ENCODE measurements around the gene TMEM121B.

The TMEM121B gene

DNA sequence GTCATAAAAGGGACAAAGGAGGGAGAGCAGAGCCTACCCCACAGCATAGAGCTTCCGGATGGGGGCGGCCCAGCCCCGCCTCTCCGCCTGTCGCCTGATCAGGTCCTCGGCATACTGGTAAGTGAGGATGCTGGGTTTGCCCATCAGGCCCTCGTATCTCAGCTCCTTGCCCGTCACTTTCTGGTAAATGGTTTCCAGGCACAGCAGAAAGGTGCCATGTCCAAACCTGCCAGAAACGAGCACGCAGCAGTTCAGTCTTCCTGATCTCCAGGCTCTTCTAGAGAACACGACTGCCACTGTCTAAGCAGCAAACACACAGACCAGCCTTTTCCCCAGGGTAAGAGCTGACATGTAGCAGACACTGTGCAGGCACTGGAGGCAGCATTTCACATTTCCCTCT, 17.4 kb upstream of the TMEM121B start:
- DNase-seq (ENCODE audit: low read depth in 2 of 3, low spot score in 1 of 3), result no peak

DNA sequence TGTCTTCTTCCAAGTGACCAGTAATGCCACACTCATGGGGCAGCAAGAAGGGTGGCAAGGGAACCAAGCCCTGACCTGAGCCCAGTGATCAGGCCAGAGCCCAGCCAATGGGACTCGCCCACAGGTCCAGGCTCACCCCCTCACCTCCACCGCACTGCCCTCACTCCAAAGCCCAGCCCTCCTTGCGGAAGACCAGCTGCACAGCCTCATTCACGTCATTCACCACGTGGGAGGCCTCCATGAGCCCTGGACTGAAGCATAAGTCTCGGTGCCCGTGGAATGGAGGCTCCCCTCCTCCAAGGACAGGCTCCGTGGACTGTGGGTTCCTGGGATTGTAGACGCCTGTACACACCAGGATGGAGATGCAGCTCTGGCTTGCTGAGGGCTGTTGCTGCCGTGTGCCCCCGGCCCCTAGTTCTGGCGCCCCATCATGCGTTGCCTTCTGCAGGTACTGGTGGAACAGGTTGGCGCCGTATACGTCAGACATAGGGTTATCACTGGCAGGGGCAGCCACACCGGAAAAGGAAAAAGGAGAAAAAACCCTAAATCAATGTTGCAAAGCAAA, 16.8 kb upstream of the TMEM121B start:
- DNase-seq (ENCODE audit: low read depth in 2 of 3, low spot score in 1 of 3), result no peak

DNA sequence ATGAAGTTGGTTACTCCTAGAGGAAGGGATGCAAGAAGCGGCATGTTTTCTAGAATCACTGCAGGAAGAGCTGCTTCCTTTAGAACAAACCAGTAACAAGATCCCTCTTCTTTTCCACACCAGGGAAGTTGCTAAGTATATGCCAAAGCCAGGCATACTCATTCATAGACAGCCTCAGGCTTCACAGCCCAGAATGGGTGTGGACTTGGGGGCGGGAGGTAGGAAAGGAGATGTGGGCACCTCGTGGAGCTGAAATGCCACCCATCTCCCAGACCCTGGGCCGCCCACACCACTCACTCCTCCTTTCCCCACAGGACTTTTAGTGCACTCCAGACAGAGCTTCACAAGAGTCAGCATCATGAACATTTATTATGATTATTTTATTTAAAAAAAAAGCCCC, 16.0 kb upstream of the TMEM121B start:
- no peak for DNase-seq (ENCODE audit: low read depth in 2 of 3, low spot score in 1 of 3)

DNA sequence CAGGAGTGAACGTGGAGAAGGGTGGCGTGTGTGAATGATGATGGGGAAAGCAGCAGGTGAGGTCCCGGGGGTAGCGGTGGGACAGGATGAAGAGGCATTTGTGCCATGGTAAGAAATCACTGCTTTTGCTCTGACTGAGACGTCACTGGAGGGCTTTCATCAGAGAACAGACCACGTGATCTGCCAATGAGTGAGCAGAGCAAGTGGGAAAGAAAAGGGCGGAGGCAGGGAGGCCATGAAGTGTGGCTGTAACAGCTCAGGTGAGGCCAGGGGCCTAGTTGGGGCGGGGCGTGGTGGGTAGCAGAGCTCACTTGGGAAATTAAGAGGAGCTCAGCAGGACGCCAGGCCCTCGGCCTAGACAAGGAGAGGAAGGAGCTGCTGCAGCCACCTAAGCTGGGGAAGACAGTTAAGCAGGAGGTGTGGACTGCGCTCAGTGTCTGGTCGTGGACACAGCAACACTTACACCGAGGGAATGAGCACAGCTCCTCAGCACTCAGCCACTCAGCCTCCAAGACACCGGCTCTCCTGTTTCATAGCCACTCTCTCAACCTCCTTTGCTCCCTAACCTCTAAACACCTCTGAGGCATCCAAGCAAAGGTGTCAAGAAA, 14.1 kb upstream of the TMEM121B start:
- DNase-seq (ENCODE audit: low read depth in 2 of 3, low spot score in 1 of 3), result no peak

DNA sequence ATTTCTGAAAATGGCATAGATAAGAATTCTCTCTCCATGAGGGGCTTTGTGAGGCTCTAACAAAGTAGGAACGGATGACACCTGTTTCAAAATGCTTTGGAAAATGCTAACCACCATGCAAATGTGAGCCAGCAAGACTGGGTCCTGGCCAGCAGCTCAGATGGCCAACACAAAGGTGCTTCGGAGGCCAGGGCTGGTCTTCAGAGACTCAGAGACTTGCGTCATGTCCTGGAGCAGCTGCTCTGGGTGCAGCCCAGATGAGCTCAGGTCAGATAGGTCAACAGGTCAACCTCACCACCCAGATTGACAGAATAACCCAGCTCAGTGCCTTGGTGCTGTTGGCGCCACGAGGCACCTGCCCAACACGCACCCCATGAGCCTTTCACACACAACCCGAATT, 12.0 kb upstream of the TMEM121B start:
- DNase-seq (ENCODE audit: low read depth in 2 of 3, low spot score in 1 of 3), result no peak

DNA sequence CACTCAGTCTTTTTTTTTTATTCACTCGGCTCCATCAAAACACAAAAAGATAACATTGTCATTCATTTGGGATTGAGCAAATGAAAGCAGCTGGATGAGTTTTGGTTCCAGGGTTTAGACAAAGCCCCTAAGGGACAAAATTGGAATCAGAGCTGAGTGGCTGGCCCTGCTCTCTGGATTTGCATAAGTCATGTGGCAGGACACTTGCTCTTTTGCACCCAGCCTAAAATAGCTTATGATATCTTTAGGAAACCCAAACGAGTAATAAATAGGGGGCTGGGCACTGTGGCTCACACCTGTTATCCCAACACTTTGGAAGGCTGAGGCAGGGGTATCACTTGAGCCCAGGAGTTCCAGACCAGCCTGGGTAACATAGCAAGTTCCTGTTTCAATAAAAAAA, 11.0 kb upstream of the TMEM121B start:
- no peak for DNase-seq (ENCODE audit: low read depth in 2 of 3, low spot score in 1 of 3)

DNA sequence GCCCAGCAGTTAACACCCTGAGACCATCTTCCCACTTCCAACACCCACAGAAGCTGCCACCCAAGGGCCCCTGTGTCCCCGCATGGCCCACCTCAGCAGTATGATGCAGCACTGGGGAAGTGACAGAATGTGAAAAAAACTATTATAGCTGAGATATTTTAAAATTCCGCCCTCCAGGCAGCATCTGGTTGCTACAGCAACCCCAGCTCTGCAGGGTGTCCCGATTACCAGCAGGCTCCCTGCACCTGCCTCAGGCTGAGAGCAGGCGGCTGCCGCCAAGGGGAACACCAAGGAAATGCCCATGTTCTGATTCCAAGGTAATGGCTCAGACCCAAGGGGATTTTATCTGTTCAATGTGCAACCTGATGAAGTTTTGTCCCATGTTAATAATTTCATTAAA, 10.5 kb upstream of the TMEM121B start:
- no peak for DNase-seq (ENCODE audit: low read depth in 2 of 3, low spot score in 1 of 3)

DNA sequence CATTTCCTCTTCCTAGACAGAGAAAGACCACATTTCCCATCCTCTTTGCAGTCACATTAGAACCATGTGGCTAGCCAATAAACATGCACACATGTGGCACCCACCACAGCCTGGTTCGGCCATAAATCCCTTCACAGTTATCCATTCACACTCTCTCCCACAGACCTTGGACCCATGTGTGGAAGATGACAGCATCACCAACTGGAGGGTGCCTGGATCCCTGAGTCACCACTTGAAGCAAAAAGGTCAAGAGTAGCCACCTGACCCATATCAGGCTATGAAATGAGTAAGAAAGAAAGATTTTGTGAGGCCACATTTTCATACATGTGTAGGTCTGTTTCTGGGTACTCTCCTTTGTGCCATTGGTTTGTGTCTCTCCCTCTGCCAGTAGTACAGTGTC, 9.0 kb upstream of the TMEM121B start:
- DNase-seq (ENCODE audit: low read depth in 2 of 3, low spot score in 1 of 3), result no peak

DNA sequence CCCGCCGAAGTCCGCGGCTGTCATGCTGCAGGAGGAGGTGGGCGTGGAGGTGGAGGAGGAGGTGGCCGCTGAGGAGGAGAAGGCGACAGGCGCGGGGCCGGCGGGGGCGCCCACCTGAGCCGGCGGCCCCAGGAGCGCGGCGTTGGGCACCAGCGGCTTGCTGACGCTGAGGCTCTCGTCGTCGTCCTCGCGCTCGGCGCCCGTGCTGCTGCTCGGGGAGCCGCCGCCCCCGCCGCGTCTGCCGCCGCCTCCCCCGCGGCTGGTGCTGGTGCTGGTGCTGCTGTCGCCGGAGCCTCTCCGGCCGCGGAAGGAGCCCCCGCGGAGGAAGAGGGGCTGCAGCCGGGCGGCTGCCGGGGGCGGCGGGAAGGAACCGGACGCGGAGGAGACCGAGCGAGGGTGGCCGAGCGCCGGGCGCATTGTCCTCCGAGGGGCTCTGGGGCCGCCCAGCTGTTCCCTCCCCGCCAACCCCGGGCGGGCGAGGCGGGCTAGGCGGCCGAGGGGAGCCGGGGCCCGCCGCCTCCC, 388 bp downstream of the TMEM121B start:
- DNase-seq (ENCODE audit: low read depth in 2 of 3, low spot score in 1 of 3), result no peak

DNA sequence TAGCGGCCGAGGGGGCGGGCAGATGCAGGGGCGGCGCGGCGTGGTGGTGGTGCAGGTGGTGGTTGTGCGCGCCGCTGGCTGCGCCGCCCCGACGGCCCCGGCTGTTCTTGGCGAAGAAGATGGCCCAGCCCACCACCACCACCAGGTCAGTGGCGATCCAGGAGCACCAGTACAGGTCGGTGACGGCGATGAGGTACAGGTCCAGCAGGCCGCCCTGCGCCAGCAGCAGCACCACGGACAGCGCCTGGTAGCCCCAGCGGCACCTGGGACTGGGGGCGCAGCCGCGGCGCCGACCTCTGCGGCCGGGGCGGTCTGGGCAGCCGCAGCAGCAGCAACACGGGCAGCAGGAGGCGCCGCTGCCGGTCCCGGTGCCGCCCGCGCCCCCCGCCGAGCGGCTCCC, 879 bp downstream of the TMEM121B start:
- DNase-seq (ENCODE audit: low read depth in 2 of 3, low spot score in 1 of 3), result peak in 1 of 3 donors; percentile 42

DNA sequence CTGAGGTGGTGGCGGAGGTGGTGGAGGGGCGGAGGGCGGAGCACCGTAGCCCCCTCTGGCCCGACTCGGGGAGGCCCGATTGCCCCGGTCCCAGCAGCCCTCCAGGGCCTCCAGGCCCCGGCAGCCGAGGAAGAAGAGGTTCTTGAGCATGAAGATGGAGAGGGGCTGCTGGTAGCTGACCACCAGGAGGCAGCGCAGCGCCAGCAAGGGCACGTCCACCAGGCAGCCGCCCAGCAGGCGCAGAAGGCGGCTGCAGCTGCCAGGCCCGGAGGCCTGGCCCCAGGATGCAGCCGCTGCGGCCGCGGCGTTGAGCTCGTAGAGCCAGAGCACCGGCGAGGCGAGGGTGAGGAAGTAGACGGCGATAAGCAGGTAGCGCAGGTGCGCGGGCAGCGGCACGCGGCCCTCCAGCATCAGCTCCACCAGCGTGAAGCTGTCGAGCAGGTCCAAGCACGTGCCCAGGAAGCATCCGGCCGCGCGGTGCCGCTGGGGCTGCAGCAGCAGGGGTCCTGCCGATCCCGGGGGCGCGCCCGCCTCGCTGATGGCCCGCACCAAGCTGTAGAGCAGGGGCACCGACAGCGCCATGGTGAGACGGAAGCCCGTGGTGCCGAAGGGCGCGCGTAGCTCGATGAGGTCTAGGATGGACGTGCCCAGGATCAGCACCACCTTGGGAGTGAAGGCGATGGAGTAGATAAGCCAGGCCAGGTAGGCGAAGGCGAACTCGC, 1.5 kb downstream of the TMEM121B start:
- DNase-seq (ENCODE audit: low read depth in 2 of 3, low spot score in 1 of 3), result no peak

DNA sequence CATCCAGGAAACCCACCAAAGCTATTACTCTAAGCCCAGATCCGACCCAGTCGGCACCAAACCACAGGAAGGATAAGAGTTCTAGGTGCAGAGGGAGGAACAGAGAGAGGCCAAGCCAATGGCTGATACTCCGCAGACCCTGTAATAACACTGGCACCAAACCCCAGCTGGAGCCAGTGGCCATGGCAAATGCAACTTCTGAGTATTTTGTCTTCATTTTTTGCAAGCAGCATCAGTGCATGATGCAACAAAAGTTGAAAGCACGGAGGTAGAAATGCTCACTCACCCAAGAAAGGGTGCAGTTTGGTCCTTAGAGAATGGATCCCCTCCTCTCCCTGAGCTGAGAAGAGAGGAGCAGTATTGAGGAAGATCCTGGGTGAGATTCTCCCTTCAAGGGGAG, 2.8 kb downstream of the TMEM121B start:
- DNase-seq (ENCODE audit: low read depth in 2 of 3, low spot score in 1 of 3), result no peak

DNA sequence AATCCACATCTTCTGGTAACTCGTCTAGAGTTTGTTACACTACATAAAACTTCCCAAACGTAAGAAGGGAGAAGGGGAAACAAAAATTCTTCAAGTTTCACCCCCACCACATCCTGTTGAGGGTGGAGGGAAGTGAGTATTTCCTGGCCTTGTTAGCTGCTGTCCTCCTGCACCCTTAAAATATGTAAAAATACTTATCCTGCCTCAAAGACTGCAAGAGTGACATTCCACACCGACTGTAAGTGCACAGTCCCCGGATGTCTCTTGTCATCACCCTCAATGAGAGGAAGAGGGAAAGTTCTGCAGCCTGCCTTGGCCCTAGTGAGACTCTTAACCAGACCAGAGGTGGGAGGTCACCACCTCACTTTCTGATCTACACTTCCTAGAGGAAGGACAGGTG, 3.3 kb downstream of the TMEM121B start:
- no peak for DNase-seq (ENCODE audit: low read depth in 2 of 3, low spot score in 1 of 3)

DNA sequence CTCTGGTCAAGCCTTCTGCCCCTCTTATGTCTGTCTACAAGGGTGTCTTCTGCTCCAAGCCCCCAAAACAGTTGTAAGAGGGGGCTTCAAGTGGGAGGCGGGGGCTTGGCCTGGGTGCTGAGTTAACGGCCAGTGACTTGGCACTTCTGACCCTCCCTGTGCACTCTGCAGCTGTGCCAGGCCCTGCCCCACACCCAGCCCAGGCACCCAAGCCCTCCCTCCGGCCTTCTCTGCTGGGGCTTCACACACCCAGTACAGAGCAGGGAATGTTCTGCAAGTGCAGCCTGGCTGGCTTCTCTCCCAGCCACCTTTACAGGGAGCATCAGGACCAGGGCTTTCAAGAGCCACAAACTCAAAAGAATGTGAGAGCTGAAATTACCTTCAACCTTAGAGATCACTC, 3.8 kb downstream of the TMEM121B start:
- DNase-seq (ENCODE audit: low read depth in 2 of 3, low spot score in 1 of 3), result no peak

DNA sequence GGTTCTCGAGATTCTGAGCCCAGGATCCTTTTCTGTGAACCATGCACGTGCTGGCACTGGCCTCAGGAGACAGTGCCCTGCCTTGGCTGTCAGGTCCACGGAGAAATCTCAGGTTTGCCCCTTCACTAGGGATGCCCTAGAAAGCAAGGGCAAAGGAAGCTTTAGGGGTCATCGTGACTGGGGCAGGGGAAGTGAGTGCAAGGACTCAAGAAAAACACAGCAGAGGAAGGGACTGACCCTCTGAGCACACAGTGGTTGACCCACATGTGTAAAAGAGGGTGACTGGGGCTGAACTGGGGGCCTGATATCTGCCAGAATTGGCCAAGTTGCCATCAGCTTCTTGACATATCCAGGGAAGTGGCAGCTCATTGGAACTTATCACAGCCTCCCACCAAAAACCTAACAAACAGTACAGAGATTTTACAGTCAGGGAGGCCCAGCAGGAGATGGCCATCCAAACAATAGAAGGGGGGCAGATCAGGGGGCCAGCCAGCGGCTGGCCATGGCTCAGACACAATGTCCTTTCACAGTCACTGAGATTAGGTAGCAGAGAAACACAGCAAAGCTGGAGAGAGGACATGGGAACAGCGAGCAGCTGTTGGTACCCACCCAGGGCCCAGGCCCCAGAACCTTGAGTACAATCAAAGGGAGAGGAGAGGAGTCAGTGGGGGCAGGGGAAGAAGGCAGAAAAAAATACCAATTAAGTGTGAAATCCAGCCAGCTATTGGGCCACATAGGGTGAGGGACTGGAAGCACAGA, 4.4 kb downstream of the TMEM121B start:
- DNase-seq (ENCODE audit: low read depth in 2 of 3, low spot score in 1 of 3), result no peak

DNA sequence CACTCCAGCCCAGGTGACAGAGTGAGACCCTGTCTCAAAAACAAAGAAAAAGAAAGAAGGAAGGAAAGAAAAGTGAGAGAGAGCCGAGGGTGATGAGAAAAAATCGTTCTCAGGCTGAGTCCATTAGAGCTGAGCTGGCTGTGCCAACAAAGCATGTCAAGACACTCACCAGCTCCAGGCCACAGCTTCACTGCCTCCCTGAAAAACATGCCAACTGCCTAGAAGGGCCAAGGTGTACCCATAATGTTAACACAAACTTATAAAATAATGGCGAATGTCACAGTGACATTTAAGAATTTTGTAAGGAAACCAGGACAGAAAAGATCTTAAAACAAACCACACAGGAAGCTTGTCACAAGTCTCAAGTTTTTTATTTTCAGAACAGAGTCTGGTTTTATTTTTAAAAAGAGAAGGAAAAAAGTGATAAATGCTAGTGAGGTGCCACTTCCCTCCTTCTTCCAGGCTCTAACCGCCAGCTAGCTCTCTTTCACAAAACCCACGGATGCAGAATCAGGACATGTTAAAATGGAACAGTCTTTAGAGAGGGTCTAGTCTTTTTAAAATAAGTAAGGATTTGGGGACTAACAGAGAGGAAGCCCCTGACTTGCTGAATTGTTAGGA, 5.1 kb downstream of the TMEM121B start:
- no peak for DNase-seq (ENCODE audit: low read depth in 2 of 3, low spot score in 1 of 3)

DNA sequence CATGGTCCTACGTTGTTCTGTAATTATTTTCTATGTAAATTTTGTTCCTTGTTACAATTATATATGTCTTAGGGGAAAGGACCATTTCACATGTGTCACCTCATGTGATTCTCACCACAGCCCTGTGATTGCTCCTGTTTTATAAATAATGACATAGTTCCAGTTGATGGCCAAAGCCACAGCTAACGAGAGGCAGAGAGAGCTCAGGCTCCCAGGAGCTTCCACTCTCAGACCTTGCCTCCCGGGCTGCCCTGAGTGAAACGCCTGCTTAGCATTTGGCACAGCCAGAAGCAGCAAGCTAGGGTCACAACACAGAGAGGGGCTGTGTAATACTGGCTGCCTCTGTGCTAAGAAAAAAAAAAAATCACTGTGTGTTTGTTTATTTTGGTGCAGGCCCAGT, 5.9 kb downstream of the TMEM121B start:
- no peak for DNase-seq (ENCODE audit: low read depth in 2 of 3, low spot score in 1 of 3)

DNA sequence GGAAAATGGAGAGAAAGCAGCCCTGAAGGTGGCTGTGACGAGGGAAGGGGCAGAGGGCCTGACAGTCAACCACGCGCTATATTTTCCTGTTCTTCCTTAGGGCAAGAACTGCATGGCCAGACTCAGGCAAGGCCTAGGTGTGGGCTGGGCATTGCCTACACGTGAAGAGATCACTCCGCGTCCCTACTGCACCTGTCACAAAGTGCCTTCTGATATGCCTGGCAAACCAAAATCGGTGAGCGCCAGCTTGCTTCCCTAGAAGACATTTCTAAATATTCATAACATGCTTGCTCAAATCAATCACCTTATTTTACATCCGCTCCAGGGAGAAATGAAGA, 6.3 kb downstream of the TMEM121B start:
- no peak for DNase-seq (ENCODE audit: low read depth in 2 of 3, low spot score in 1 of 3)

DNA sequence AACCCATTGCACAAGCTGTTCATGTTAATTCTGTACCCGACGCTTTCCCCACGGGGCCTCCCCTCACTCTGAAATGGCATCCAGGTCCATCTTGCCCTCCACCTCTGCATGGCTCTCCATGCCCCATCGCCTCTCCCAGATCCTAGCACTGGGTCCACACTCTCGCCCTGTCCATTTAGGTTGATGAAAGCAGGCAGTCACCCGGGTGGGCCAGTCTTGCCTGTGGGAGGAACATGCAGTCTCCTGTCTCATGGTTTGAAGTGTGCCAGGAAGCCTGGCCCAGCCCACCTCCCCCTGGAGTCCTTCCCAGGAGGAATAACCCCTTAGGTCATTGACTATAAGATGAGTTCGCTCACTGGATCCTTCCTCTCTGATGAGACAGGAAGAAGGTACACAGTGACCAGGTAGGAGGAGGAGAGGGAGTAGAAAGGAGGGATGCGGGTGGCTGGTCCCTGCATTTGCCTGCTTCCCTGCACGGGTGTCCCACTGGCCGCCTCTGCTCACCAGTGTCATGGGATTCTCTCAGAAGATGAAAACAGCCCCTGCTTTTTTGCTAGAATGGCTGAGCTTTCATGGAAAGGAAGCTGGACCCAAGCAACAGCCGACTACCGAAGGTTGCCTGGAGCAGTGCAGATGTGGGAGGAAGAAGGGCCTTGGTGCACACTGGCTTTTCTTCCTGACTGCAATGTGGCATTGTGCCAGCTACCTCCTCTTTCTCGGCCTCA, 6.8 kb downstream of the TMEM121B start:
- no peak for DNase-seq (ENCODE audit: low read depth in 2 of 3, low spot score in 1 of 3)

DNA sequence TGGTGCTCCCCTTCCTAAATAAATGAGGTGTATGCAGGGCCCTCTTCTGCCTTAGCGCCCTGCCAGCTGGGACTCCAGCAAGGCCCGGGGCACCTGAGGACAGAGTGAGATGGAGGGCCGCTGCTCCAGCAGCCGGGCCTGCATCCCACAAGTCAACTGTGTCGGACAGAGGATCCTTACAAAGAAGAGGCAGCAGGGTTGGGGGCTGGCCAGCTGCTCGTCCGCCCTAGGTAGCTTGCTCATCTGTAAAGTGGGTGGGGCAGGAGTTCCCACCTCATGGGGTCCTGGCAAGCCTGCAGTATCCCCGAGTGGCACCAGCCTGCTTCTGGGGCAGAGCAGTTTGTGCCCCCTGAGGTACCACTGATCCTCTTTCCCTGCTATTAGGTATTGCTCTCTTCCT, 7.6 kb downstream of the TMEM121B start:
- no peak for DNase-seq (ENCODE audit: low read depth in 2 of 3, low spot score in 1 of 3)

DNA sequence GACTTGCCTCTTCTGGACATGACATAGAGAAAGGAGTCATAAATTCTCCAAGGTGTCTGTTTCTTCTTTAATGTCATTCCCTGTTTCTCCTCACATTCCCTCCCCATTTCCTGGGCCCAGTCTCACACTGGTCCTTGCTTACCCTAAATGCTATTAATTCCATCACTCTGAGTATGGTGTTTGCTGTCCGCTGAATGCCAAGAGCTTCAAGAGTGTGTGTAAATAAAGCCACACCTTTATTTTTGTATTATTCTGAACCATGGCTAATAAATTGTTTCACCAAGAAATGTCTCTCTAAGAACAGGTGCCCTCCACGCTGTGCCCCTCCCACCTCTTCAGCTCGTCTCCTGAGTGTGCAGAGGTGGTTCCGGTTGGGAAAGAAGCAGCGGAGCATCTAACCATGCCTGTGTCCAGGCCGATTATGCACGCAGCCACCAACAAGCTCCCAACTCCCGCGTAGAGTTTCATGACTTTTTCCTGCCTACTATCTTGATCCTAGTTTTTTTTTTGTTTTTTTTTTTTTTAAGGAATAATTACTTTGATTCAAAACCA, 8.6 kb downstream of the TMEM121B start:
- no peak for DNase-seq (ENCODE audit: low read depth in 2 of 3, low spot score in 1 of 3)
